Measurements from ENCODE around the gene UBE2B. TPM values are rescaled to one million over a fixed set of nuclear protein-coding genes. Genes with fewer than 3 reads are reported as not detected.

The UBE2B gene
- total RNA-seq, 2 donors from 2014 or later = 27.4 to 57.7 TPM

GRCh38 chr5:134387443-134387842 lies 16.1 kb downstream of the UBE2B start:
- Histone ChIP-seq H3K4me1 (replicated peaks) (no peaks in the 10 kb centered on the region), H3K36me3 (peaks cover 0 to 8% of the 10 kb centered on the region in 2 donors), H3K4me3 (no peak overlapping the region), H3K27me3 (replicated peaks; ENCODE audit: insufficient read depth) (no peaks in the 10 kb centered on the region), H3K27ac (no peak overlapping the region), H3K9me3 (no peaks in the 10 kb centered on the region)
- DNase-seq (ENCODE audit: low spot score) = no peak
- TF ChIP-seq POLR2AphosphoS5 (IDR thresholded peaks at IDR 0.05) (no peak), CTCF (IDR thresholded peaks at IDR 0.05) (no peak), POLR2A (IDR thresholded peaks at IDR 0.05) (no peak)
- intact Hi-C loops (cut with DNase I) = no loop called here
- 96% methylated on average over 1 of the region's 1 CpG for WGBS

GRCh38 chr5:134392301-134392700 lies 20.9 kb downstream of the UBE2B start:
- Histone ChIP-seq H3K36me3 (peaks cover 0 to 4% of the 10 kb centered on the region in 2 donors), H3K4me3 (no peak overlapping the region), H3K27me3 (replicated peaks; ENCODE audit: insufficient read depth) (no peaks in the 10 kb centered on the region), H3K9me3 (no peaks in the 10 kb centered on the region), H3K4me1 (replicated peaks) (no peaks in the 10 kb centered on the region), H3K27ac (no peak overlapping the region)
- TF ChIP-seq CTCF (IDR thresholded peaks at IDR 0.05) = no peak
- no peak for TF ChIP-seq POLR2A (IDR thresholded peaks at IDR 0.05)
- TF ChIP-seq POLR2AphosphoS5 (IDR thresholded peaks at IDR 0.05) = no peak
- DNase-seq (ENCODE audit: low spot score) = no peak
- 55% methylated on average over 2 of the region's 2 CpGs for WGBS
- intact Hi-C loops (cut with DNase I) = no loop called here

GRCh38 chr5:134394932-134395331 lies 23.6 kb downstream of the UBE2B start:
- H3K4me3 ChIP-seq = no peak overlapping the region
- DNase-seq (ENCODE audit: low spot score) = no peak
- no peak overlapping the region for H3K27ac ChIP-seq
- WGBS = 90% methylated on average over 7 of the region's 7 CpGs
- no peaks in the 10 kb centered on the region for H3K27me3 ChIP-seq (replicated peaks; ENCODE audit: insufficient read depth)
- TF ChIP-seq CTCF (IDR thresholded peaks at IDR 0.05) (no peak), POLR2A (IDR thresholded peaks at IDR 0.05) (no peak), POLR2AphosphoS5 (IDR thresholded peaks at IDR 0.05) (no peak)
- no peaks in the 10 kb centered on the region for H3K9me3 ChIP-seq
- no peaks in the 10 kb centered on the region for H3K36me3 ChIP-seq
- no peaks in the 10 kb centered on the region for H3K4me1 ChIP-seq (replicated peaks)
- intact Hi-C loops (cut with DNase I) = no loop called here

- no peak for DNase-seq (ENCODE audit: low spot score)
- WGBS = 82% methylated on average over 4 of the region's 4 CpGs
- Histone ChIP-seq H3K9me3 (no peaks in the 10 kb centered on the region), H3K27ac (no peak overlapping the region), H3K27me3 (replicated peaks; ENCODE audit: insufficient read depth) (no peaks in the 10 kb centered on the region), H3K4me1 (replicated peaks) (no peaks in the 10 kb centered on the region), H3K4me3 (no peak overlapping the region), H3K36me3 (no peaks in the 10 kb centered on the region)
- no peak for TF ChIP-seq POLR2A (IDR thresholded peaks at IDR 0.05)
- no peak for TF ChIP-seq POLR2AphosphoS5 (IDR thresholded peaks at IDR 0.05)
- no peak for TF ChIP-seq CTCF (IDR thresholded peaks at IDR 0.05)
- intact Hi-C loops (cut with DNase I) = no loop called here
Observed at GRCh38 chr5:134396274-134396673, 24.9 kb downstream of the UBE2B start.

GRCh38 chr5:134397196-134397595 lies 25.8 kb downstream of the UBE2B start:
- 77% methylated on average over 2 of the region's 2 CpGs for WGBS
- intact Hi-C loops (cut with DNase I) = no loop called here

More at GRCh38 chr5:134397196-134397595, 25.8 kb downstream of the UBE2B start:
- Histone ChIP-seq H3K36me3 (no peaks in the 10 kb centered on the region), H3K27ac (no peak overlapping the region), H3K4me1 (replicated peaks) (no peaks in the 10 kb centered on the region), H3K9me3 (no peaks in the 10 kb centered on the region), H3K27me3 (replicated peaks; ENCODE audit: insufficient read depth) (no peaks in the 10 kb centered on the region), H3K4me3 (no peak overlapping the region)
- no peak for DNase-seq (ENCODE audit: low spot score)
- TF ChIP-seq CTCF (IDR thresholded peaks at IDR 0.05) (no peak), POLR2A (IDR thresholded peaks at IDR 0.05) (no peak), POLR2AphosphoS5 (IDR thresholded peaks at IDR 0.05) (no peak)
